Neural crest cell (in vitro differentiated cells): ENCODE data around the gene ZSCAN23. TPM values are rescaled to one million over a fixed set of nuclear protein-coding genes. Genes with fewer than 3 reads are reported as not detected.
A peak's percentile ranks its signal among the peaks of the same experiment; 100 is the strongest.

Experiments used
- DNase-seq: peaks from one replicate; pipeline ENCODE4 v3.0.0; 2021; ENCODE audit warnings: low read depth, mixed read lengths, low spot score
- H3K27ac Mint-ChIP-seq: one replicate; pipeline ENCODE4 v1.8.0; 2021; ENCODE audit warnings: mild to moderate bottlenecking, mixed read lengths; ENCODE audit not compliant: unreplicated experiment
- H3K27me3 Mint-ChIP-seq: 2 replicates; pipeline ENCODE4 v1.8.0; 2021; ENCODE audit warnings: low read depth, mild to moderate bottlenecking, mixed read lengths
- H3K36me3 Mint-ChIP-seq: 2 replicates; pipeline ENCODE4 v1.8.0; 2021; ENCODE audit warnings: low read depth, mild to moderate bottlenecking, mixed read lengths
- H3K4me1 Mint-ChIP-seq: 2 replicates; pipeline ENCODE4 v1.8.0; 2021; ENCODE audit warnings: mixed read lengths
- H3K4me3 Mint-ChIP-seq: one replicate; pipeline ENCODE4 v1.8.0; 2021; ENCODE audit warnings: mild to moderate bottlenecking, mixed read lengths
- H3K9me3 Mint-ChIP-seq: 2 replicates; pipeline ENCODE4 v1.8.0; 2021; ENCODE audit warnings: mixed read lengths
- total RNA-seq: library from RNA; stranded (reverse); gene quantifications from 2 replicates; pipeline ENCODE4 v1.2.1, GENCODE V29; 2021
- TF ChIP-seq, protein P1 (sequence below): fragments of 200-600 bp; sonication (generic); conservative IDR thresholded peaks from 2 replicates; pipeline ENCODE4 v1.5.0; 2021; ENCODE audit warnings: antibody characterized with exemption, mild to moderate bottlenecking

ZSCAN23 gene
- total RNA-seq, 1 donor from 2014 or later, result 12.5 TPM

DNA sequence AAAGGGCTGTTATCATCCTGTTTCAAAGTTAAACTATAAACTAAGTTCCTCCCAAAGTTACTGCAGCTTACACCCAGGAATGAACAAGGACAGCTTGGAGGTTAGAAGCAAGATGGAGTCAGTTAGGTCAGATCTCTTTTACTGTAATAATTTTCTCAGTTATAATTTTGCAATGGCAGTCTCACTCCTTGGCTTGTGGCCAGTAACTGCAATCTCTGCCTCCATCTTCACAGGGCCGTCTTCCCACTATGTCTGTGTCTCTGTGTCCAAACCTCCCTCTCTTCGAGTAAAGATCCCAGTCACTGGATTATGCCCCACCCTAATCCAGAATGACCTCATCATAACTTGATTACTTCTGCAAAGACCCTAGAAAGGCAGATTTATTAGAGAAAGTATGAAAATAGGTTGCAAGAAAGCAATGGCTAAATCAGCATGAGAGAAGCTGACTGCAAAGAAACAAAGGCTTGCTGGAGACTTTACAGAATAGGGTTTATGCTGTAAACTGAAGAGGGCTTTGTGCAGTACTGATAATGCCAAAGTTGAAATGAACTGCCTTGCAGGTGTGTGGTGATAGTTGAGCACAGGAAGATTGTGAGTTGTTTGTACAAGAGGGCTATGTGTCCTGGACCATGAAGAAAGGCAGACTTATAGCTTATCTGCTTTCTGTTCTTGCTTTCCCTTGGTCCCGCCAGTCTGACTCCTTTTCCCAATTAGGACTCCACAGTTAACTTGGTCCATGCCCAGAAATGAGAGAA lies 43.9 kb upstream of the ZSCAN23 start:
- H3K27me3 Mint-ChIP-seq, result peaks cover 58% of the 10 kb centered on the region
- no peak overlapping the region for H3K27ac Mint-ChIP-seq
- peaks cover 21% of the 10 kb centered on the region for H3K4me1 Mint-ChIP-seq
- TF ChIP-seq, protein P1, sequence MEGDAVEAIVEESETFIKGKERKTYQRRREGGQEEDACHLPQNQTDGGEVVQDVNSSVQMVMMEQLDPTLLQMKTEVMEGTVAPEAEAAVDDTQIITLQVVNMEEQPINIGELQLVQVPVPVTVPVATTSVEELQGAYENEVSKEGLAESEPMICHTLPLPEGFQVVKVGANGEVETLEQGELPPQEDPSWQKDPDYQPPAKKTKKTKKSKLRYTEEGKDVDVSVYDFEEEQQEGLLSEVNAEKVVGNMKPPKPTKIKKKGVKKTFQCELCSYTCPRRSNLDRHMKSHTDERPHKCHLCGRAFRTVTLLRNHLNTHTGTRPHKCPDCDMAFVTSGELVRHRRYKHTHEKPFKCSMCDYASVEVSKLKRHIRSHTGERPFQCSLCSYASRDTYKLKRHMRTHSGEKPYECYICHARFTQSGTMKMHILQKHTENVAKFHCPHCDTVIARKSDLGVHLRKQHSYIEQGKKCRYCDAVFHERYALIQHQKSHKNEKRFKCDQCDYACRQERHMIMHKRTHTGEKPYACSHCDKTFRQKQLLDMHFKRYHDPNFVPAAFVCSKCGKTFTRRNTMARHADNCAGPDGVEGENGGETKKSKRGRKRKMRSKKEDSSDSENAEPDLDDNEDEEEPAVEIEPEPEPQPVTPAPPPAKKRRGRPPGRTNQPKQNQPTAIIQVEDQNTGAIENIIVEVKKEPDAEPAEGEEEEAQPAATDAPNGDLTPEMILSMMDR, result no peak
- H3K36me3 Mint-ChIP-seq, result no peaks in the 10 kb centered on the region
- DNase-seq, result no peak
- H3K9me3 Mint-ChIP-seq, result peaks cover 3% of the 10 kb centered on the region
- peak overlapping the region; percentile 45 for H3K4me3 Mint-ChIP-seq

DNA sequence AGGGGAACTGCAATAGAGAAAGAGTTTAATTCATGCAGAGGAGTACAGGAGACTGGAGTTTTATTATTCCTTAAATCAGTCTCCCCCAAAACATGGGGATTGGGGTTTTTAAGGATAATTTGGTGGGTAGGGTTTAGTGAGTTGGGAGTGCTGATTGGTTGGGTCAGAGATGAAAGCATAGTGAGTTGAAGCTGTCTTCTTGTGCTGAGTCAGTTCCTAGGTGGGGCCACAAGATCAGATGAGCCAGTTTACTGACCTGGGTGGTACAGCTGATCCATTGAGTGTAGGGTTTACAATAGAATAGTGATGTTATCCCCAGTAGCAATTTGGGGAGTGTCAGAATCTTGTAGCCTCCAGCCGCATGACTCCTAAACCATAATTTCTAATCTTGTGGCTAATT lies 43.2 kb upstream of the ZSCAN23 start:
- H3K36me3 Mint-ChIP-seq, result no peaks in the 10 kb centered on the region
- H3K27ac Mint-ChIP-seq, result no peak overlapping the region
- H3K9me3 Mint-ChIP-seq, result peaks cover 3% of the 10 kb centered on the region
- DNase-seq, result no peak
- H3K4me1 Mint-ChIP-seq, result peaks cover 19% of the 10 kb centered on the region
- no peak overlapping the region for H3K4me3 Mint-ChIP-seq
- TF ChIP-seq, protein P1, result no peak
- peaks cover 57% of the 10 kb centered on the region for H3K27me3 Mint-ChIP-seq

DNA sequence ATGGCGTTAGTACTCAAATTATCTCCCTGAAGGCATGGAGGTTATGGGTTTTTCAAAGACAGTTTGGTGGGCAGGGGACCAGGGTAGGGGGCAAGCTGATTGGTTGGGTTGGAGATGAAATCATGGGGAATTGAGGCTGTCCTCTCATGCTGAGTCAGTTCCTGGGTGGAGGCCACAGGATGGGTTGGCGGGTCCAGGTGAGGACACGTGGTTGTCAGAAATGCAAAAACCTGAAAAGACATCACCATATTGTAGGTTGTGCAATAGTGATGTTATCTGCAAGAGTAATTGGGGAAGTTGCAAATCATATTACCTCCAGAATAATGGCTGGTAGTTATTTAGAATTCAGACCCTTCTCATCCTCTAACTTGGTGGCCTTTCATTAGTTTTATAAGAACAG lies 42.2 kb upstream of the ZSCAN23 start:
- H3K36me3 Mint-ChIP-seq, result no peaks in the 10 kb centered on the region
- H3K4me1 Mint-ChIP-seq, result peaks cover 15% of the 10 kb centered on the region
- no peak overlapping the region for H3K4me3 Mint-ChIP-seq
- peaks cover 64% of the 10 kb centered on the region for H3K27me3 Mint-ChIP-seq
- TF ChIP-seq, protein P1, result no peak
- no peak for DNase-seq
- H3K9me3 Mint-ChIP-seq, result peaks cover 3% of the 10 kb centered on the region
- no peak overlapping the region for H3K27ac Mint-ChIP-seq

DNA sequence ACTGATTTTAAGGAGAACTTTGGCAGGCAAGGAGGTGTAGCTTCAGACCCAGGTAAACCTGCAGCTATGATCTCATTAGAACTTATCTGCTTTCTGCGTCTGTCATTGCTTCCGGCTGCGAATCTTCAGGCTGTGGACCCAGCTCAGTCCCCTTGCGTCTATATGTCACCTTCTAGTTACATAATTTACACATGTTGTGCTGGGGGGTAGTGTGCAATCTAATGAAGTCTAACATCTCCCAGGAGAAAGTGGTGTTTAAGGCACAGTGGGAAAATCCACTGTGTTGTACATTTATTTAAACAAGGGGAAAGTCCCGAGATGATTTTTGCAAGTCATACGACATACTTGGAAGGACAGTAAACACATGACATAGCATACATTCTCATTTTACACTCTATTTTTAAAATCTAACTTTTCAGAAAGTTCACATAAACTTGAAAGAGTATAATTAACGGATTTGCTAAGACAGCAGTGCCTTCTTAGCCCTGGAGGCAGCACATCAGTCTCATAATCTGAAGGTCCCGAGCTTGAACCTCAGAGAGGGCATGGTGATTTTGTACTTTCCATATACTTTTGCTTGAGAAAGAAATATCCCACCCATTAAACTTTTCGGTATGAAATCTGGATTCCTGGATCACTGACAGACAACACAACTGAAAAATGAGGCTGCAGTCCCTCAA lies 37.1 kb upstream of the ZSCAN23 start:
- H3K27ac Mint-ChIP-seq, result no peak overlapping the region

DNA sequence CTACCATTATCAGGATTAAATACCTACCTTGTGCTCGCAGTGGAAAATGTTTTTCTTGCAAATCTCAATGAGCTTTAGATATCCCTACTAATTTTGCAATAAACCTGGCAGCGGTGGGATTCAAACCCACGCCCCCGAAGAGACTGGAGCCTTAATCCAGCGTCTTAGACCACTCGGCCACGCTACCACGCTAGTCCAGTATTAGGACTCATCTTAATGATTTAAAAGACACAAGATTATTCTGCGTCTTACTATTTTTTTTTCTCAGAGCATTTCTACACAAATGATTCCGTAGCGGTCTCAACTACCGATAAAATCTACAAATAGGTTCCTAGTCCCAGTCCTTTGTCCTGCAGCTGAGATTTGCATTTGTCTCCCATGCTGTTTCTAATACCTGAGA lies 35.2 kb upstream of the ZSCAN23 start:
- peaks cover 5% of the 10 kb centered on the region for H3K4me1 Mint-ChIP-seq
- H3K9me3 Mint-ChIP-seq, result no peaks in the 10 kb centered on the region
- TF ChIP-seq, protein P1, result no peak
- peaks cover 77% of the 10 kb centered on the region for H3K27me3 Mint-ChIP-seq
- H3K27ac Mint-ChIP-seq, result no peak overlapping the region
- H3K4me3 Mint-ChIP-seq, result no peak overlapping the region
- no peaks in the 10 kb centered on the region for H3K36me3 Mint-ChIP-seq
- no peak for DNase-seq

More for the DNA sequence above, 37.1 kb upstream of the ZSCAN23 start:
- no peak for DNase-seq
- Mint-ChIP-seq H3K27me3 (peaks cover 67% of the 10 kb centered on the region), H3K4me3 (no peak overlapping the region), H3K36me3 (no peaks in the 10 kb centered on the region), H3K9me3 (peaks cover 3% of the 10 kb centered on the region), H3K4me1 (no peaks in the 10 kb centered on the region)
- TF ChIP-seq, protein P1, result no peak
